ENCODE results near the gene COG7. TPM values are rescaled to one million over a fixed set of nuclear protein-coding genes. Genes with fewer than 3 reads are reported as not detected.
"Not testable (repeated sequence)": the region's sequence is repeated elsewhere in the genome, so short reads cannot be mapped to it uniquely, and the experiment has no call there.

Gene COG7
- total RNA-seq, 4 donors from 2014 or later = 6.9 to 18.6 (median 16.0) TPM

- Histone ChIP-seq H3K27ac (no peak overlapping the region), H3K4me1 (no peaks in the 10 kb centered on the region), H3K36me3 (peaks cover 0 to 98% of the 10 kb centered on the region in 2 donors), H3K9me3 (no peaks in the 10 kb centered on the region), H3K4me3 (no peak overlapping the region), H3K27me3 (no peaks in the 10 kb centered on the region)
- no peak for ATAC-seq
- 43 to 45% methylated on average over 3 to 6 of the region's 6 CpGs for WGBS, 2 donors (ENCODE audit: low coverage in 1 of 2)
- TF ChIP-seq POLR2A (IDR thresholded peaks at IDR 0.05) = no peak
- TF ChIP-seq EP300 (IDR thresholded peaks at IDR 0.05) = no peak
- TF ChIP-seq, protein P1, sequence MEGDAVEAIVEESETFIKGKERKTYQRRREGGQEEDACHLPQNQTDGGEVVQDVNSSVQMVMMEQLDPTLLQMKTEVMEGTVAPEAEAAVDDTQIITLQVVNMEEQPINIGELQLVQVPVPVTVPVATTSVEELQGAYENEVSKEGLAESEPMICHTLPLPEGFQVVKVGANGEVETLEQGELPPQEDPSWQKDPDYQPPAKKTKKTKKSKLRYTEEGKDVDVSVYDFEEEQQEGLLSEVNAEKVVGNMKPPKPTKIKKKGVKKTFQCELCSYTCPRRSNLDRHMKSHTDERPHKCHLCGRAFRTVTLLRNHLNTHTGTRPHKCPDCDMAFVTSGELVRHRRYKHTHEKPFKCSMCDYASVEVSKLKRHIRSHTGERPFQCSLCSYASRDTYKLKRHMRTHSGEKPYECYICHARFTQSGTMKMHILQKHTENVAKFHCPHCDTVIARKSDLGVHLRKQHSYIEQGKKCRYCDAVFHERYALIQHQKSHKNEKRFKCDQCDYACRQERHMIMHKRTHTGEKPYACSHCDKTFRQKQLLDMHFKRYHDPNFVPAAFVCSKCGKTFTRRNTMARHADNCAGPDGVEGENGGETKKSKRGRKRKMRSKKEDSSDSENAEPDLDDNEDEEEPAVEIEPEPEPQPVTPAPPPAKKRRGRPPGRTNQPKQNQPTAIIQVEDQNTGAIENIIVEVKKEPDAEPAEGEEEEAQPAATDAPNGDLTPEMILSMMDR (IDR thresholded peaks at IDR 0.05) = no peak
- TF ChIP-seq POLR2AphosphoS5 (IDR thresholded peaks at IDR 0.05) = no peak
Measured at GRCh38 chr16:23469814-23470213, 16.8 kb upstream of the COG7 start.

DNA sequence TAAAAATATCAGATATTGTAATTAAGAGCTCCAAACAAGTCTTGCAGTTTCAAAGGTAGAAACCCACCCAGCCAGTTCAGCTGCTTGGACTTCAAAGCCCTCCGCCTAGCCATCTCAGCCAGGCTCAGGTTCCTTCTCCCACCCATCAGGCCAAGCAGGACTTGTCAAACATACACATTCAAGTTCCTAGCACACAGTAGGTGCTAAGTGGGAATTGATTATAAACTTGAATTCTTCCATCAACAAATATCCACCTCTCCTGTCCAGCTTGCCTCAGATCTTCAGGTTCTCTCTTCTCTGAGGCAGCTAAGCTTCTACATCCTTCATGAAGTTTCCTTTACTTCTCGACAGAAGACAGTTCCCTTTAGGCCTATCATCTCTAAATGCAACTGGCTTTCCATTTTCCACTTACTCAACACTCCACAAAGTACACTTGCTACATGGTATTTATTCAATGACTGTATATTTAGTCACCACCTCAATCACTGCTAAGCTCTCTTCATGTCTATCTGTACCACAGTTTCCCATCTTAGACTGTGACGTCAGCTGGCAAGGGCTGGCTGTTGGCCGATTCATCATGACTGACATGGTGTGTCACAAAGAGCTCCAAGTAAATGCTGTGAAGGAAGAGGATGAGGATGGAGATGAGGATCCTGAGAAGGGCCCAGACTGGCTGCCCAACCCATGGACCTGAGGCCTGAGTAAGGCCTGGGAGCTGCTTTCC, 13.3 kb upstream of the COG7 start:
- TF ChIP-seq, protein P1 (IDR thresholded peaks at IDR 0.05) = no peak
- TF ChIP-seq POLR2AphosphoS5 (IDR thresholded peaks at IDR 0.05) (no peak), EP300 (IDR thresholded peaks at IDR 0.05) (no peak), POLR2A (IDR thresholded peaks at IDR 0.05) (no peak)
- Histone ChIP-seq H3K4me1 (peaks cover 0 to 10% (median 3%) of the 10 kb centered on the region in 3 donors), H3K9me3 (no peaks in the 10 kb centered on the region), H3K4me3 (no peak overlapping the region), H3K36me3 (peaks cover 0 to 69% of the 10 kb centered on the region in 2 donors), H3K27me3 (no peaks in the 10 kb centered on the region), H3K27ac (no peak overlapping the region)
- ATAC-seq = no peak
- WGBS, 2 donors (ENCODE audit: low coverage in 1 of 2) = 92 to 93% methylated on average over 2 to 3 of the region's 4 CpGs

DNA sequence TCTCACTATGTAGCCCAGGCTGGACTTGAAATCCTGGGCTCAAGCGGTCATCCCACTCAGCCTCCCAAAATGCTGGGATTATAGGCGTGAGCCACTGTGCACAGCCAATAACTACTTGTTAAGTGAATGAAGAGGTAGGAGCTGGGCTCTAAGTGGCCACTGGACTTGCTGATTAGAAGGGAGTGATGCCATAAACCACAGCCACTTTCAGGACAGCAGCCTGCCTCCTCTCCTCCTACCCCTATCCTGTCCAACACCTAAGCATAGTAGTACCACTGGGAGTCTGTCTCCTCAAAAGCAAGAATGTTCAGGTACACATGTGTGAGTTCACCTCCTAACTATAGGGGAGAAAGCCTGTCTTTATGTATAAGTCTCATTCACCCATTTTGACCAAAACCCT, 12.2 kb upstream of the COG7 start:
- WGBS, 2 donors (ENCODE audit: low coverage in 1 of 2) = 80 to 100% methylated on average over 1 of the region's 2 CpGs
- TF ChIP-seq EP300 (IDR thresholded peaks at IDR 0.05) = no peak
- no peak for TF ChIP-seq POLR2A (IDR thresholded peaks at IDR 0.05)
- TF ChIP-seq, protein P1 (IDR thresholded peaks at IDR 0.05) = no peak
- no peak for TF ChIP-seq POLR2AphosphoS5 (IDR thresholded peaks at IDR 0.05)
- no peak for ATAC-seq
- no peaks in the 10 kb centered on the region for H3K27me3 ChIP-seq
- H3K9me3 ChIP-seq = no peaks in the 10 kb centered on the region
- no peak overlapping the region for H3K27ac ChIP-seq
- H3K4me3 ChIP-seq = no peak overlapping the region
- H3K36me3 ChIP-seq = peaks cover 0 to 59% of the 10 kb centered on the region in 2 donors
- peaks cover 0 to 10% (median 3%) of the 10 kb centered on the region in 3 donors for H3K4me1 ChIP-seq

GRCh38 chr16:23464196-23464595, 11.2 kb upstream of the COG7 start:
- Histone ChIP-seq H3K9me3 (no peaks in the 10 kb centered on the region), H3K27me3 (no peaks in the 10 kb centered on the region), H3K27ac (peak overlapping the region in 1 of 4 donors; percentile 16), H3K4me1 (peaks cover 0 to 10% (median 3%) of the 10 kb centered on the region in 3 donors), H3K36me3 (peaks cover 0 to 49% of the 10 kb centered on the region in 2 donors), H3K4me3 (no peak overlapping the region)
- no peak for TF ChIP-seq EP300 (IDR thresholded peaks at IDR 0.05)
- TF ChIP-seq, protein P1 (IDR thresholded peaks at IDR 0.05) = no peak
- TF ChIP-seq POLR2A (IDR thresholded peaks at IDR 0.05) = no peak
- no peak for TF ChIP-seq POLR2AphosphoS5 (IDR thresholded peaks at IDR 0.05)
- WGBS, 2 donors (ENCODE audit: low coverage in 1 of 2) = 82% methylated on average over 1 of the region's 1 CpG; no CpG with 5 or more reads in 1 of the 2 donors
- ATAC-seq = no peak

DNA sequence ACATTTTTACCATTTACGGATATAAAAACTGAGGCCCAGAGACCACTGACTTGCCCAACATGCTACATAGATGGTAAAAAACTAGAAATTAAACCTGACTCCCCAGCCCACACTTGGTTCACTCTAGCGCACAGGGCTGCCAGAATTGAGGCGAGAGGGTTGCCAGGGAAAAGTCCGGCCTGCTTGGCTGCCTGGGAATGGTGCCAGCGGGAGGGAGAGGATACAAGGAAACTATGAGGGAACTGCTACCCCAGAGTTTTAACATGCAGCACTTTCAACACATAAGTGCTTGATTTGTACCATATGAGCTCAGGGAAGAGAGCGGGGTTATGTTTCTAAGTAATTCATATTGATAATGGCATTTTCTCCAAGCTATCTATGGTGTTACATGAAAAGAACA, 10.0 kb upstream of the COG7 start:
- Histone ChIP-seq H3K36me3 (peaks cover 0 to 37% of the 10 kb centered on the region in 2 donors), H3K27ac (peak overlapping the region in 2 of 4 donors; percentile 4 to 16)
- H3K9me3 ChIP-seq, H3K4me1 ChIP-seq, H3K27me3 ChIP-seq, H3K4me3 ChIP-seq: not testable (repeated sequence)
- peak; percentile 46 for TF ChIP-seq POLR2AphosphoS5 (IDR thresholded peaks at IDR 0.05)
- peak; percentile 76 for ATAC-seq
- 7 to 16% methylated on average over 4 of the region's 6 CpGs for WGBS, 2 donors (ENCODE audit: low coverage in 1 of 2)
